Neural crest cell (in vitro differentiated cells): Measurements from ENCODE around the gene CDC42BPG. TPM values are rescaled to one million over a fixed set of nuclear protein-coding genes. Genes with fewer than 3 reads are reported as not detected.
A peak's percentile ranks its signal among the peaks of the same experiment; 100 is the strongest.

ENCODE experiments used
- DNase-seq: peaks from one replicate; pipeline ENCODE4 v3.0.0; 2021; ENCODE audit warnings: low read depth, mixed read lengths, low spot score
- H3K27ac Mint-ChIP-seq: one replicate; pipeline ENCODE4 v1.8.0; 2021; ENCODE audit warnings: mild to moderate bottlenecking, mixed read lengths; ENCODE audit not compliant: unreplicated experiment
- H3K27me3 Mint-ChIP-seq: 2 replicates; pipeline ENCODE4 v1.8.0; 2021; ENCODE audit warnings: low read depth, mild to moderate bottlenecking, mixed read lengths
- H3K36me3 Mint-ChIP-seq: 2 replicates; pipeline ENCODE4 v1.8.0; 2021; ENCODE audit warnings: low read depth, mild to moderate bottlenecking, mixed read lengths
- H3K4me1 Mint-ChIP-seq: 2 replicates; pipeline ENCODE4 v1.8.0; 2021; ENCODE audit warnings: mixed read lengths
- H3K4me3 Mint-ChIP-seq: one replicate; pipeline ENCODE4 v1.8.0; 2021; ENCODE audit warnings: mild to moderate bottlenecking, mixed read lengths
- H3K9me3 Mint-ChIP-seq: 2 replicates; pipeline ENCODE4 v1.8.0; 2021; ENCODE audit warnings: mixed read lengths
- CTCF ChIP-seq: fragments of 200-600 bp; sonication (generic); conservative IDR thresholded peaks from 2 replicates; pipeline ENCODE4 v1.5.0; 2021; ENCODE audit warnings: antibody characterized with exemption, mild to moderate bottlenecking
- total RNA-seq: library from RNA; stranded (reverse); gene quantifications from 2 replicates; pipeline ENCODE4 v1.2.1, GENCODE V29; 2021

CDC42BPG gene
- total RNA-seq, 1 donor from 2014 or later = 3.5 TPM

- H3K4me3 Mint-ChIP-seq = peak overlapping the region; percentile 34
- H3K4me1 Mint-ChIP-seq = peaks cover 9% of the 10 kb centered on the region
- no peak for TF ChIP-seq CTCF
- peaks cover 20% of the 10 kb centered on the region for H3K27me3 Mint-ChIP-seq
- no peak for DNase-seq
- H3K36me3 Mint-ChIP-seq = no peaks in the 10 kb centered on the region
- no peaks in the 10 kb centered on the region for H3K9me3 Mint-ChIP-seq
- peak overlapping the region; percentile 71 for H3K27ac Mint-ChIP-seq
These were observed 1.4 kb downstream of the CDC42BPG start for GRCh38 chr11:64842851-64843685.

- DNase-seq = no peak
- TF ChIP-seq CTCF = no peak
- Mint-ChIP-seq H3K4me1 (peaks cover 9% of the 10 kb centered on the region), H3K36me3 (no peaks in the 10 kb centered on the region), H3K4me3 (no peak overlapping the region), H3K9me3 (no peaks in the 10 kb centered on the region), H3K27ac (no peak overlapping the region), H3K27me3 (peaks cover 20% of the 10 kb centered on the region)
These were observed 2.1 kb downstream of the CDC42BPG start for GRCh38 chr11:64842366-64842759.

GRCh38 chr11:64841592-64842365 lies 2.7 kb downstream of the CDC42BPG start:
- H3K9me3 Mint-ChIP-seq = no peaks in the 10 kb centered on the region
- H3K27me3 Mint-ChIP-seq = peaks cover 17% of the 10 kb centered on the region
- no peak for TF ChIP-seq CTCF
- H3K4me1 Mint-ChIP-seq = peaks cover 9% of the 10 kb centered on the region
- no peak for DNase-seq
- peak overlapping the region; percentile 27 for H3K27ac Mint-ChIP-seq
- H3K36me3 Mint-ChIP-seq = no peaks in the 10 kb centered on the region
- no peak overlapping the region for H3K4me3 Mint-ChIP-seq

GRCh38 chr11:64839887-64840782 lies 4.3 kb downstream of the CDC42BPG start:
- Mint-ChIP-seq H3K4me1 (peaks cover 9% of the 10 kb centered on the region), H3K27me3 (peaks cover 13% of the 10 kb centered on the region), H3K9me3 (no peaks in the 10 kb centered on the region), H3K36me3 (no peaks in the 10 kb centered on the region), H3K27ac (no peak overlapping the region), H3K4me3 (no peak overlapping the region)
- DNase-seq = no peak
- no peak for TF ChIP-seq CTCF

GRCh38 chr11:64839335-64839734 lies 5.1 kb downstream of the CDC42BPG start:
- Mint-ChIP-seq H3K27ac (peak overlapping the region; percentile 60), H3K9me3 (no peaks in the 10 kb centered on the region), H3K27me3 (peaks cover 10% of the 10 kb centered on the region), H3K36me3 (no peaks in the 10 kb centered on the region), H3K4me1 (peaks cover 9% of the 10 kb centered on the region), H3K4me3 (no peak overlapping the region)
- no peak for DNase-seq
- no peak for TF ChIP-seq CTCF
